ENCODE measurements around the gene EML1. TPM values are rescaled to one million over a fixed set of nuclear protein-coding genes. Genes with fewer than 3 reads are reported as not detected.

EML1 gene
- total and polyA plus RNA-seq, 3 experiments from 2014 or later, result 1.3 to 1.7 TPM; not detected in 1

DNA sequence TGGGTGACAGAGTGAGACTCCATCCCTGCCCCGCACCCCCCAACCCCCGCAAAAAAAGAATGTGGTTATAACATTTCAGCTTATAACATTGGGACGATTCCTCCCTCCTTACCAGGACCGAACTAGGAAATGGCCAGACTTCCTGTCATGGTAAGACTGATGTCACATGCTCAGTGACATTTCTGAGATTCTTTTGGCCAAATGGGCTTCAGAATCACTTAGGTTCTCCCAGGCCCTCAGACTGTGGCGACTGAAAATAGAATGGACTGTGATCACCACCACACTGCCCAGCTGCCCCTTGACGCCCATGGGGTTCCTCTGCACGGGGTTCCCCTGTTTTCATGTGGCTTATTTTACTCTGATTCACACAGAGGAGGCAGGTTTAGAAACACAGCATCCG is 157.0 kb downstream of the EML1 start:
- no peak for DNase-seq
- Histone ChIP-seq H3K27me3 (ENCODE audit: insufficient read depth, low read length, poor library complexity, severe bottlenecking) (peaks cover 5% of the 10 kb centered on the region), H3K4me3 (ENCODE audit: low read length) (no peak overlapping the region), H3K36me3 (ENCODE audit: insufficient read depth, low read length) (no peaks in the 10 kb centered on the region), H3K27ac (ENCODE audit: low read depth, low read length) (no peak overlapping the region), H3K4me1 (ENCODE audit: insufficient read depth, low read length) (peaks cover 11% of the 10 kb centered on the region), H3K9me3 (ENCODE audit: low read length) (no peaks in the 10 kb centered on the region)
- Mint-ChIP-seq H3K36me3 (no peaks in the 10 kb centered on the region), H3K27me3 (peaks cover 20 to 22% of the 10 kb centered on the region in 2 donors), H3K27ac (no peak overlapping the region), H3K9me3 (peaks cover 0 to 2% (median 0%) of the 10 kb centered on the region in 5 donors), H3K4me3 (no peak overlapping the region), H3K4me1 (peaks cover 11 to 15% (median 12%) of the 10 kb centered on the region in 3 donors)
- CTCF ChIA-PET, result no interaction called here
- POLR2A ChIA-PET, result no interaction called here

DNA sequence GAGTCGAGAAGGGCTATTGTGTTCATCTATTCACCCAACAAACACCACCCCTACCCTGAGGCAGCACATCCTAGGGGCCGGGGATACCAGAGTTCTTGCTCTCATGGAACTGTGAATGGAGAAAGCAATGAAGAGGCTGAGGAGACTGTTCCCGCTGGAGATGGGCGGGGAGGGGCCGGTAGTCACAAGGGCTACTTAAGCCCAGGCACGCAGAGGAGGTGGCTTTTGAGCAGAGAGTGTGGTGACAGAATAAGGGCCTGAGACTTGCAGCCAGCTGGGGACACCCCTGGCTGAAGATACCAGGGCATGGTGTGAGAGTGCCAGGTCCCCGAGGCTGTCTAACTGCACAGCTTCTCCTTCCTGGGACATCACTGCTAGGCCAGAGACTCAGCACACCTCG is 157.9 kb downstream of the EML1 start:
- no peak for DNase-seq
- Histone ChIP-seq H3K4me3 (ENCODE audit: low read length) (no peak overlapping the region), H3K4me1 (ENCODE audit: insufficient read depth, low read length) (peaks cover 11% of the 10 kb centered on the region), H3K27me3 (ENCODE audit: insufficient read depth, low read length, poor library complexity, severe bottlenecking) (peaks cover 5% of the 10 kb centered on the region), H3K36me3 (ENCODE audit: insufficient read depth, low read length) (no peaks in the 10 kb centered on the region), H3K27ac (ENCODE audit: low read depth, low read length) (no peak overlapping the region), H3K9me3 (ENCODE audit: low read length) (no peaks in the 10 kb centered on the region)
- Mint-ChIP-seq H3K36me3 (no peaks in the 10 kb centered on the region), H3K27me3 (peaks cover 19 to 21% of the 10 kb centered on the region in 2 donors), H3K4me1 (peaks cover 10 to 12% (median 10%) of the 10 kb centered on the region in 3 donors), H3K4me3 (no peak overlapping the region), H3K9me3 (peaks cover 0 to 2% (median 0%) of the 10 kb centered on the region in 5 donors), H3K27ac (peak overlapping the region in 1 of 8 donors; percentile 35)
- ChIA-PET CTCF (no interaction called here), POLR2A (no interaction called here)

DNA sequence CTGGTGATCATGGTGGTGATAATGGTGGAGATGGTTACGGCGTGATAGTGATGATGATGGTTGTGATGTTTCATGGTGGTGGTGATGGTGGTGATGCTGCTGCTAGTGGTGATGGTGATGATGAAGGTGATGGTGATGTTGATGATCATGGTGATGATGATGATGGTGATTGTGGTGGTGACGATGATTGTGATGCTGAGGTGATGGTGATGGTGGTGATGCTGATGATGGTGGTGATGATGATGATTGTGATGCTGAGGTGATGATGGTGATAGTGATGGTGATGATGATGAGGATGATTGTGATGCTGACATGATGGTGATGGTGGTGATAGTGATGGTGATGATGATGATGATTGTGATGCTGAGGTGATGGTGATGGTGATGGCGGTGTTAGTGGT is 158.8 kb downstream of the EML1 start:
- H3K36me3 ChIP-seq (ENCODE audit: insufficient read depth, low read length), result no peaks in the 10 kb centered on the region
- DNase-seq, result no peak
- Mint-ChIP-seq H3K4me3 (no peak overlapping the region), H3K4me1 (peaks cover under 1 to 2% (median under 1%) of the 10 kb centered on the region in 3 donors), H3K9me3 (peaks cover 0 to 2% (median 0%) of the 10 kb centered on the region in 5 donors), H3K27me3 (peaks cover 11 to 21% of the 10 kb centered on the region in 2 donors), H3K27ac (no peak overlapping the region), H3K36me3 (no peaks in the 10 kb centered on the region)
- no peak overlapping the region for H3K27ac ChIP-seq (ENCODE audit: low read depth, low read length)
- peaks cover 2% of the 10 kb centered on the region for H3K4me1 ChIP-seq (ENCODE audit: insufficient read depth, low read length)
- CTCF ChIA-PET, result no interaction called here
- H3K9me3 ChIP-seq (ENCODE audit: low read length), result no peaks in the 10 kb centered on the region
- POLR2A ChIA-PET, result no interaction called here
- H3K27me3 ChIP-seq (ENCODE audit: insufficient read depth, low read length, poor library complexity, severe bottlenecking), result peaks cover 5% of the 10 kb centered on the region
- no peak overlapping the region for H3K4me3 ChIP-seq (ENCODE audit: low read length)

DNA sequence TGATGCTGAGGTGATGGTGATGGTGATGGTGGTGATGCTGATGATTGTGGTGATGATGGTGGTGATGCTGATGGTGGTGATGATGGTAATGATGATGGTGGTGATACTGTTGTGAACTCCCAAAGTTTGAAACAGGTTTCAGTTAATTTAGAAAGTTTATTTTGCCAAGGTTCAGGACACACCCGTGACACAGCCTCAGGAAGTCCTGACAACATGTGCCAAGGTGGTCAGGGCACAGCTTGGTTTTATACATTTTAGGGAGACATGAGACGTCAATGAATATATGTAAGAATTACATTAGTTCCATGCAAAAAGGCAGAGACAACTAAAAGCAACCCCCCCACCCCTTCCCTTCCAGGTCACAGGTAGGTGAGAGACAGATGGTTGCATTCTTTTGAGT is 159.2 kb downstream of the EML1 start:
- no peak for DNase-seq
- no peak overlapping the region for H3K4me3 ChIP-seq (ENCODE audit: low read length)
- no peaks in the 10 kb centered on the region for H3K4me1 ChIP-seq (ENCODE audit: insufficient read depth, low read length)
- Mint-ChIP-seq H3K36me3 (no peaks in the 10 kb centered on the region), H3K4me1 (peaks cover 0 to 2% (median 0%) of the 10 kb centered on the region in 3 donors), H3K9me3 (peaks cover 0 to 2% (median 0%) of the 10 kb centered on the region in 5 donors), H3K27ac (no peak overlapping the region), H3K27me3 (peaks cover 10 to 20% of the 10 kb centered on the region in 2 donors), H3K4me3 (no peak overlapping the region)
- no peak overlapping the region for H3K27ac ChIP-seq (ENCODE audit: low read depth, low read length)
- H3K36me3 ChIP-seq (ENCODE audit: insufficient read depth, low read length), result no peaks in the 10 kb centered on the region
- POLR2A ChIA-PET, result no interaction called here
- H3K9me3 ChIP-seq (ENCODE audit: low read length), result no peaks in the 10 kb centered on the region
- H3K27me3 ChIP-seq (ENCODE audit: insufficient read depth, low read length, poor library complexity, severe bottlenecking), result peaks cover 1% of the 10 kb centered on the region
- CTCF ChIA-PET, result no interaction called here

DNA sequence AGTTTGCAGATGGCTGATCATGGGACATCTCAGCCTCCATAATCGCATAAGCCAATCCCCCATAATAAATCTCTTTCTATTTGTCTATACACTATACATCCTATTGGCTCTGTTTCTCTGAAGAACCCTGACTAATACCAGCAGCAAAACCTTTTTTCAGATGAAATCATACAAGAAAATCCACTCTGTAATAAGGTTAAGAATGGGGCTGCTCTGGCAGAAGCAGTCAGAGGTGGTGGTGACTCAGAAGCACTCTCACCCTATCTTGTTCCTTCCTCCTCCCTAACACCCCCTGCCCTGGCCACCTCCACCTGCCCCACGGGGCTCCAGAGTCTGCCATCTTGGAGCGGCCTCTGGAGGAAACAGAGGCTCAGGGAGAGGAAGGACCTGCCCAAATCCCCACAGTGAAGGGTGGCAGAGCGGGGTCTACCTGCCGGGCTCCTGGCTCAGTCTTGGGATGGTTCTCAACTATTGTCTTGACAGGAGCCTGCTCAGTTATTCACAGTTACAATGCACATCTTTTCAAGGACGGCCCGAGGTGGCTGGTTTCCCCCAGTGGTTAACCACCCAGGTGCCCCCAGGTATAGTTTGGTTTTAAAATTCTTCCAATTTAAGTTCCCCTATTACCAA is 162.7 kb downstream of the EML1 start:
- H3K27ac Mint-ChIP-seq, result no peak overlapping the region
- no peaks in the 10 kb centered on the region for H3K36me3 Mint-ChIP-seq
- Histone ChIP-seq H3K9me3 (ENCODE audit: low read length) (no peaks in the 10 kb centered on the region), H3K4me3 (ENCODE audit: low read length) (no peak overlapping the region), H3K27ac (ENCODE audit: low read depth, low read length) (no peak overlapping the region), H3K4me1 (ENCODE audit: insufficient read depth, low read length) (no peaks in the 10 kb centered on the region), H3K36me3 (ENCODE audit: insufficient read depth, low read length) (no peaks in the 10 kb centered on the region), H3K27me3 (ENCODE audit: insufficient read depth, low read length, poor library complexity, severe bottlenecking) (no peaks in the 10 kb centered on the region)
- H3K4me1 Mint-ChIP-seq, result peaks cover 0 to 2% (median 0%) of the 10 kb centered on the region in 3 donors
- POLR2A ChIA-PET, result no interaction called here
- CTCF ChIA-PET, result interaction anchor here (1.0 kb wide), 1 partner anchor 9 kb away, joined by 3 read pairs; no protein-coding TSS in a partner anchor
- H3K9me3 Mint-ChIP-seq, result peaks cover 0 to 2% (median 0%) of the 10 kb centered on the region in 5 donors
- peaks cover 9 to 21% of the 10 kb centered on the region in 2 donors for H3K27me3 Mint-ChIP-seq
- no peak overlapping the region for H3K4me3 Mint-ChIP-seq
- no peak for DNase-seq

DNA sequence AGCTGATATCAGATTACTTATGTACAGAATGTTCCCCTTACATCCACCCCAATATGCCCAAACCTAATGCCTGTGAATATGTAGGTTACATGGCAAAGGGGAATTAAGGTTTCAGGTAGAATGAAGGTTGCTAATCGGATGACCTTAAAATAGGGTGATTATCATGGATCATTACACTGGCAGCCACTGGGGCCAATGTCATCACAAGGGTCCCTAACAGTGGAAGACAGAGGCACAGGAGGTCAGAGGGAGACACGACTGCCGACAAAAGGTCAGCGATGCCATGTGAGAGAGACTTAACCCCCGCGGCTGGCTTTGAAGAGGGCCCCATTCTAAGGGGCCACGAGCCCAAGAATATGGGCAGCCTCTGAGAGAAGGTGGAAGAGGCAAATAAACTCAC is 165.2 kb downstream of the EML1 start:
- no peak overlapping the region for H3K27ac ChIP-seq (ENCODE audit: low read depth, low read length)
- Mint-ChIP-seq H3K4me1 (no peaks in the 10 kb centered on the region), H3K4me3 (no peak overlapping the region), H3K27ac (no peak overlapping the region), H3K27me3 (peaks cover 18 to 37% of the 10 kb centered on the region in 2 donors), H3K9me3 (no peaks in the 10 kb centered on the region), H3K36me3 (no peaks in the 10 kb centered on the region)
- no peak for DNase-seq
- no peaks in the 10 kb centered on the region for H3K36me3 ChIP-seq (ENCODE audit: insufficient read depth, low read length)
- no peak overlapping the region for H3K4me3 ChIP-seq (ENCODE audit: low read length)
- ChIA-PET POLR2A (no interaction called here), CTCF (interaction anchor here (0.6 kb wide), 1 partner anchor 838 kb away, joined by 3 read pairs; no protein-coding TSS in a partner anchor)
- H3K9me3 ChIP-seq (ENCODE audit: low read length), result no peaks in the 10 kb centered on the region
- H3K27me3 ChIP-seq (ENCODE audit: insufficient read depth, low read length, poor library complexity, severe bottlenecking), result no peaks in the 10 kb centered on the region
- no peaks in the 10 kb centered on the region for H3K4me1 ChIP-seq (ENCODE audit: insufficient read depth, low read length)

DNA sequence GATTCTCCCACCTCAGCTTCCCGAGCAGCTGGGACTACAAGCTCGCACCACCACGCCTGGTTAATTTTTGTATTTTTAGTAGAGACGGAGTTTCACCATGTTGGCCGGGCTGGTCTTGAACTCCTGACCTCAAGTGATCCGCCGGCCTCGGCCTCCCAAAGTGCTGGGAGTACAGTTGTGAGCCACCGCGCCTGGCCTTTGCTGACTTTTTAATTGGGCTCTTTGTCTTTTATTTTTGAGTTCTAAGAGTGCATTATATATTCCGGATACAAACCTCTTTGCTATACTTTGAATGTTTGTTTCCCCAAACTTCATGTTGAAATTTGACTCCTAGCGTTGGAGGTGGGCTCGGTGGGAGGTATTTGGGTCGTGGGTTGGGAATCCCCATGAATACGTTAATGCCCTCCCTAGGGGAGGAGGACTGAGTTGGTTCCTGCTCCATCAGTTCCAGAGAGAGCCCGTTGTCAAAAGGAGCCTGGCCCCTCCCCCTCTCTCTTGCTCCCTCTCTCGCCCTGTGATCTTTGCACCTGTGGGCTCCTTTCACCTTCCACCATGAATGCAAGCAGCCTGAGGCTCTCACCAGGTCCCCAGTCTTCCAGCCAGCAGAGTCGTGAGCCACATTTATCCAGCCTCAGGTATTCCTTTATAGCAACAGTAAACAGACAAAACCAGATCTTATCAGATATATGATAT is 168.8 kb downstream of the EML1 start:
- Mint-ChIP-seq H3K4me1 (no peaks in the 10 kb centered on the region), H3K4me3 (no peak overlapping the region), H3K36me3 (no peaks in the 10 kb centered on the region), H3K27ac (no peak overlapping the region), H3K27me3 (peaks cover 21 to 61% of the 10 kb centered on the region in 2 donors), H3K9me3 (no peaks in the 10 kb centered on the region)
- H3K4me1 ChIP-seq (ENCODE audit: insufficient read depth, low read length), result no peaks in the 10 kb centered on the region
- H3K4me3 ChIP-seq (ENCODE audit: low read length), result no peak overlapping the region
- ChIA-PET CTCF (no interaction called here), POLR2A (no interaction called here)
- H3K27ac ChIP-seq (ENCODE audit: low read depth, low read length), result no peak overlapping the region
- no peaks in the 10 kb centered on the region for H3K9me3 ChIP-seq (ENCODE audit: low read length)
- no peaks in the 10 kb centered on the region for H3K27me3 ChIP-seq (ENCODE audit: insufficient read depth, low read length, poor library complexity, severe bottlenecking)
- no peaks in the 10 kb centered on the region for H3K36me3 ChIP-seq (ENCODE audit: insufficient read depth, low read length)
- DNase-seq, result no peak

DNA sequence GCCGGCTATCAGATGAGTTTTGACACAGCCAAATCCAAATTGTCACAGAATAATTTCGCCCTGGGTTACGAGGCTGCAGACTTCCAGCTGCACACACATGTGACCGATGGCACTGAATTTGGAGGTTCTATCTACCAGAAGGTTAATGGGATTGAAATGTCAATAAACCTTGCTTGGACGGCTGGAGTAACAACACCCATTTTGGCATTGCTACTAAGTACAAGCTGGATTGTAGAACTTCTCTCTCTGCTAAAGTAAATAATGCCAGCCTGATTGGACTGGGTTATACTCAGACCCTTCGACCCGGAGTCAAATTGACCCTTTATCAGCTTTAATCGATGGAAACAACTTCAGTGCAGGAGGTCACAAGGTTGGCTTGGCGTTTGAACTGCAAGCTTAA is 171.8 kb downstream of the EML1 start:
- ChIA-PET CTCF (no interaction called here), POLR2A (no interaction called here)
- no peaks in the 10 kb centered on the region for H3K9me3 ChIP-seq (ENCODE audit: low read length)
- no peak overlapping the region for H3K4me3 ChIP-seq (ENCODE audit: low read length)
- H3K27me3 ChIP-seq (ENCODE audit: insufficient read depth, low read length, poor library complexity, severe bottlenecking), result peaks cover 5% of the 10 kb centered on the region
- no peaks in the 10 kb centered on the region for H3K4me1 Mint-ChIP-seq
- no peak overlapping the region for H3K27ac Mint-ChIP-seq
- no peak for DNase-seq
- no peaks in the 10 kb centered on the region for H3K36me3 ChIP-seq (ENCODE audit: insufficient read depth, low read length)
- peaks cover 0 to under 1% (median 0%) of the 10 kb centered on the region in 3 donors for H3K36me3 Mint-ChIP-seq
- no peak overlapping the region for H3K27ac ChIP-seq (ENCODE audit: low read depth, low read length)
- H3K4me3 Mint-ChIP-seq, result no peak overlapping the region
- H3K27me3 Mint-ChIP-seq, result peaks cover 24 to 74% of the 10 kb centered on the region in 2 donors
- H3K9me3 Mint-ChIP-seq, result no peaks in the 10 kb centered on the region
- H3K4me1 ChIP-seq (ENCODE audit: insufficient read depth, low read length), result no peaks in the 10 kb centered on the region
